Neural progenitor cell (in vitro differentiated cells): Measurements from ENCODE around the gene KRTAP2-4.

Experiments used
- EZH2 ChIP-seq: fragments of 200-600 bp; sonication (generic); IDR thresholded peaks from 2 replicates; pipeline ENCODE4 v1.6.1; 2017; ENCODE audit warnings: antibody characterized with exemption, mild to moderate bottlenecking, moderate library complexity
- EZH2phosphoT487 ChIP-seq: fragments of 200-600 bp; sonication (generic); IDR thresholded peaks from 2 replicates; pipeline ENCODE4 v1.6.1; 2017; ENCODE audit warnings: antibody characterized with exemption
- TF ChIP-seq, protein P1 (sequence below): fragments of 200-600 bp; sonication (generic); IDR thresholded peaks from 2 replicates; pipeline ENCODE4 v1.5.1; 2017; ENCODE audit warnings: antibody characterized with exemption, mild to moderate bottlenecking

DNA sequence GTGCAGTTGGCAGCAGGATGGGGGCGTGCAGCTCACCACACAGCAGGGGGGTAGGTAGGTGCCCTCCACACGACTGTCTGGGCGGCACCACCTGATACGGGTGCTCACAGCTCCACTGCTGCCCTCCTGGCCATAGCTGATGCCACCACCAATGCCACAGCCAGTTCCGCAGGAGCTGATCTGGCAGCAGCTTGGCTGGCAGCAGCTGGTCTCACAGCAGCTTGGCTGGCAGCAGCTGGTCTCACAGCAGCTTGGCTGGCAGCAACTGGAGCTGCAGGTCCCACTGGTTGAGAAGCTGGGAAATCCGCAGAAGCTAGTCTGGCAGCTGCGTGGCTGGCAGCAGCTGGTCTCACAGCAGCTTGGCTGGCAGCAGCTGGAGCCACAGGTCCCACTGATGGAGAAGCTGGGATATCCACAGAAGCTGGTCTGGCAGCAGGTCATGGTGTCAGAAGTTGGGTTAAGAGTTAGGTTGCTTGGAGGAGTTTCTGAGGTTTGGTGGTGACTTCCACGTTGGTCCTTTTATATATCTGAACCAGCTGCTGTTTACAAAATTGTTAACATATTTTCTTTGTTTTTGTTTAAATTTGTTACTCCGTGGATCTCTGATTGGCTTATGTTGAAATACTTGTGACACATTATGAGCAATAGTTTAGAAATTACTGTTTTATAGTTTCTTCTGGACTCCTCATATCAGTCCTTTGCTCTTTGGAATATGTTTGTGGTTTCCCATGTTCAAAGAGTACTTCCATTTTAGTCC, 38.8 kb downstream of the KRTAP2-4 start, which contains the start of gene KRTAP1-5:
- TF ChIP-seq, protein P1, sequence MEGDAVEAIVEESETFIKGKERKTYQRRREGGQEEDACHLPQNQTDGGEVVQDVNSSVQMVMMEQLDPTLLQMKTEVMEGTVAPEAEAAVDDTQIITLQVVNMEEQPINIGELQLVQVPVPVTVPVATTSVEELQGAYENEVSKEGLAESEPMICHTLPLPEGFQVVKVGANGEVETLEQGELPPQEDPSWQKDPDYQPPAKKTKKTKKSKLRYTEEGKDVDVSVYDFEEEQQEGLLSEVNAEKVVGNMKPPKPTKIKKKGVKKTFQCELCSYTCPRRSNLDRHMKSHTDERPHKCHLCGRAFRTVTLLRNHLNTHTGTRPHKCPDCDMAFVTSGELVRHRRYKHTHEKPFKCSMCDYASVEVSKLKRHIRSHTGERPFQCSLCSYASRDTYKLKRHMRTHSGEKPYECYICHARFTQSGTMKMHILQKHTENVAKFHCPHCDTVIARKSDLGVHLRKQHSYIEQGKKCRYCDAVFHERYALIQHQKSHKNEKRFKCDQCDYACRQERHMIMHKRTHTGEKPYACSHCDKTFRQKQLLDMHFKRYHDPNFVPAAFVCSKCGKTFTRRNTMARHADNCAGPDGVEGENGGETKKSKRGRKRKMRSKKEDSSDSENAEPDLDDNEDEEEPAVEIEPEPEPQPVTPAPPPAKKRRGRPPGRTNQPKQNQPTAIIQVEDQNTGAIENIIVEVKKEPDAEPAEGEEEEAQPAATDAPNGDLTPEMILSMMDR, result no peak
- TF ChIP-seq EZH2 (no peak), EZH2phosphoT487 (no peak)
